HepG2 (cell line): ENCODE results near the gene SLC9A9. TPM values are rescaled to one million over a fixed set of nuclear protein-coding genes. Genes with fewer than 3 reads are reported as not detected.

Source experiments
- ATAC-seq: fragments of 200-7000 bp; cut with Tn5 transposase; 3 replicates; pipeline ENCODE4 v1.9.1; 2020; ENCODE audit warnings: mild to moderate bottlenecking, moderate library complexity
- BruUV-seq: library from RNA; stranded (reverse); fragments of 400-500 nt; replicated peaks from 2 replicates; lab custom pipeline; 2021; lab: Mats Ljungman, UMichigan
- CTCF ChIA-PET: fragments of 300-600 bp; formaldehyde crosslinking; extraction: SDS; loops from one replicate; lab custom pipeline; 2021; ENCODE audit warnings: low total read pairs, inconsistent platforms, low intra/inter-chr PET ratio; lab: Yijun Ruan, JAX
- POLR2A ChIA-PET: fragments of 350-600 bp; sonication (Branson Sonifier 250); formaldehyde crosslinking; loops from one replicate; lab custom pipeline; 2020; ENCODE audit warnings: antibody characterized with exemption, inconsistent platforms; lab: Yijun Ruan, JAX
- DNase-seq: peaks from one replicate; pipeline ENCODE4 v3.0.0-alpha.2; 2015; ENCODE audit warnings: low spot score
- FAIRE-seq: peaks from 3 replicates; lab custom pipeline; 2011; peaks lifted over from hg19 to GRCh38; lab: Jason Lieb, UNC
- H2AFZ ChIP-seq: one replicate; pipeline ENCODE4 v1.6.1; 2011; ENCODE audit warnings: low read length, inconsistent platforms
- H3K27ac ChIP-seq: fragments of 300-600 bp; 3 replicates; pipeline ENCODE4 v1.8.0; 2011; ENCODE audit warnings: mixed run types, mild to moderate bottlenecking, mixed read lengths, low read length, inconsistent platforms; ENCODE audit not compliant: insufficient read depth; ENCODE audit errors: extremely low read length
- H3K27me3 ChIP-seq, 2 experiments: fragments of 200-600 bp in 1 of 2; 2 replicates in 1 of 2; 3 replicates in 1 of 2; pipeline versions ENCODE4 v1.6.0 to v1.8.0; 2011; ENCODE audit warnings: low read length in 2 of 2, mild to moderate bottlenecking in 2 of 2, moderate library complexity in 2 of 2, inconsistent platforms in 1 of 2; ENCODE audit not compliant: insufficient read depth in 2 of 2, control insufficient read depth in 1 of 2
- H3K36me3 ChIP-seq, 2 experiments: fragments of 200-600 bp in 1 of 2; replicated peaks in 1 of 2; 2 replicates in 1 of 2; 3 replicates in 1 of 2; pipeline versions ENCODE4 v1.5.1 to v1.8.0; 2011; ENCODE audit warnings: low read length in 2 of 2, inconsistent platforms in 1 of 2; ENCODE audit not compliant: insufficient read depth in 2 of 2, control insufficient read depth in 1 of 2
- H3K4me1 ChIP-seq: 2 replicates; pipeline ENCODE4 v1.5.1; 2012; ENCODE audit warnings: low read length, inconsistent platforms; ENCODE audit not compliant: insufficient read depth
- H3K4me2 ChIP-seq: 2 replicates; pipeline ENCODE4 v1.6.0; 2011; ENCODE audit warnings: low read depth, low read length, inconsistent platforms
- H3K4me3 ChIP-seq, 3 experiments: fragments of 200-600 bp in 1 of 3; sonication (generic), shearing (Covaris generic) in 1 of 3; replicated peaks in 1 of 3; 2 replicates each; pipeline ENCODE4 v1.5.1; 2011 to 2016; ENCODE audit warnings: low read length in 3 of 3, inconsistent platforms in 2 of 3, low read depth in 2 of 3, mild to moderate bottlenecking in 2 of 3, control low read depth in 1 of 3, mixed read lengths in 1 of 3; ENCODE audit not compliant: insufficient read depth in 1 of 3
- H3K79me2 ChIP-seq: one replicate; pipeline ENCODE4 v1.6.1; 2011; ENCODE audit warnings: low read length, inconsistent platforms; ENCODE audit not compliant: insufficient read depth
- H3K9ac ChIP-seq: 2 replicates; pipeline ENCODE4 v1.6.0; 2011; ENCODE audit warnings: mild to moderate bottlenecking, low read depth, low read length, inconsistent platforms; ENCODE audit not compliant: insufficient read depth
- H3K9me3 ChIP-seq: 2 replicates; pipeline ENCODE4 v1.5.1; 2012; ENCODE audit warnings: mild to moderate bottlenecking, low read length
- H4K20me1 ChIP-seq: 2 replicates; pipeline ENCODE4 v1.6.0; 2011; ENCODE audit warnings: inconsistent platforms, mild to moderate bottlenecking, low read length, moderate library complexity; ENCODE audit not compliant: insufficient read depth
- NR1H2 ChIP-seq: sonication (generic); formaldehyde crosslinking; IDR thresholded peaks from 2 replicates; pipeline ENCODE4 v1.8.1; 2022; ENCODE audit warnings: low read depth, missing genetic modification reagents, borderline replicate concordance
- POGZ ChIP-seq: sonication (generic); formaldehyde crosslinking; IDR thresholded peaks from 2 replicates; pipeline ENCODE4 v1.4.0; 2020; ENCODE audit warnings: mild to moderate bottlenecking, missing genetic modification reagents
- TP53 ChIP-seq: sonication (generic); formaldehyde crosslinking; conservative IDR thresholded peaks from 2 replicates; pipeline ENCODE4 v1.4.0; 2020; ENCODE audit warnings: missing genetic modification reagents
- WGBS: methylation state at CpG from one replicate; pipeline ENCODE4 v1.1.6; 2017; ENCODE audit warnings: low lambda C conversion rate; 5-methylcytosine and 5-hydroxymethylcytosine counted together
- in situ Hi-C: cut with HindIII; loops from 2 replicates; pipeline ENCODE4 v1.10.0; 2017; ENCODE audit warnings: low pct_unique_long_range_greater_than_20kb; ENCODE audit not compliant: extremely low pct_ligation_motif_present
- intact Hi-C: fragments of 100-400 bp; cut with micrococcal nuclease; formaldehyde crosslinking; loops from one replicate; pipeline ENCODE4 v1.10.0; 2022; ENCODE audit not compliant: unreplicated experiment
- polyA plus RNA-seq, 8 experiments: library from polyadenylated mRNA; depleted of rRNA in 3 of 8; stranded (reverse) in 7 of 8; unstranded in 1 of 8; fragments of >200 nt; fragmentation: Illumina TruSeq in 4 of 8; extraction: Trizol in 4 of 8; gene quantifications; 2 replicates each; pipeline versions ENCODE4 v1.2.1 to v1.2.3, GENCODE V29; 2011 to 2016; ENCODE audit warnings: low read depth in 4 of 8, missing spikeins in 1 of 8, mixed read lengths in 1 of 8; ENCODE audit not compliant: insufficient read depth in 1 of 8
- total RNA-seq, 5 experiments: library from RNA; depleted of rRNA; stranded (reverse); fragments of >200 nt; fragmentation: Illumina TruSeq; extraction: Trizol; gene quantifications; 2 replicates each; pipeline ENCODE4 v1.2.3, GENCODE V29; 2016; ENCODE audit warnings: low read depth in 1 of 5
- TF ChIP-seq, protein P1 (sequence below): IDR thresholded peaks from 2 replicates; pipeline ENCODE4 v1.6.1; 2016; ENCODE audit warnings: mild to moderate bottlenecking, missing biosample characterization, missing genetic modification reagents
- TF ChIP-seq, protein P2 (sequence below): sonication (generic); formaldehyde crosslinking; IDR thresholded peaks from 2 replicates; pipeline ENCODE4 v1.5.0; 2020; ENCODE audit warnings: mild to moderate bottlenecking, missing genetic modification reagents

Gene SLC9A9
- total and polyA plus RNA-seq, 2 of the 13 experiments (the other 11 are each of a cell fraction or from before 2014, with no cell fraction given) = not detected

GRCh38 chr3:143595456-143596077 lies 252.7 kb downstream of the SLC9A9 start:
- FAIRE-seq = no peak
- Histone ChIP-seq H3K27ac (no peak overlapping the region), H4K20me1 (no peaks in the 10 kb centered on the region), H3K79me2 (no peaks in the 10 kb centered on the region)
- BruUV-seq = no TSS peak
- no peak for DNase-seq
- WGBS = 0% methylated on average over 3 of the region's 3 CpGs
- no peak for ATAC-seq
- in situ Hi-C loops = no loop called here
- TF ChIP-seq, protein P1, sequence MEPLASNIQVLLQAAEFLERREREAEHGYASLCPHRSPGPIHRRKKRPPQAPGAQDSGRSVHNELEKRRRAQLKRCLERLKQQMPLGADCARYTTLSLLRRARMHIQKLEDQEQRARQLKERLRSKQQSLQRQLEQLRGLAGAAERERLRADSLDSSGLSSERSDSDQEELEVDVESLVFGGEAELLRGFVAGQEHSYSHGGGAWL (CRISPR knock-in tag) = no peak
- TF ChIP-seq, protein P2, sequence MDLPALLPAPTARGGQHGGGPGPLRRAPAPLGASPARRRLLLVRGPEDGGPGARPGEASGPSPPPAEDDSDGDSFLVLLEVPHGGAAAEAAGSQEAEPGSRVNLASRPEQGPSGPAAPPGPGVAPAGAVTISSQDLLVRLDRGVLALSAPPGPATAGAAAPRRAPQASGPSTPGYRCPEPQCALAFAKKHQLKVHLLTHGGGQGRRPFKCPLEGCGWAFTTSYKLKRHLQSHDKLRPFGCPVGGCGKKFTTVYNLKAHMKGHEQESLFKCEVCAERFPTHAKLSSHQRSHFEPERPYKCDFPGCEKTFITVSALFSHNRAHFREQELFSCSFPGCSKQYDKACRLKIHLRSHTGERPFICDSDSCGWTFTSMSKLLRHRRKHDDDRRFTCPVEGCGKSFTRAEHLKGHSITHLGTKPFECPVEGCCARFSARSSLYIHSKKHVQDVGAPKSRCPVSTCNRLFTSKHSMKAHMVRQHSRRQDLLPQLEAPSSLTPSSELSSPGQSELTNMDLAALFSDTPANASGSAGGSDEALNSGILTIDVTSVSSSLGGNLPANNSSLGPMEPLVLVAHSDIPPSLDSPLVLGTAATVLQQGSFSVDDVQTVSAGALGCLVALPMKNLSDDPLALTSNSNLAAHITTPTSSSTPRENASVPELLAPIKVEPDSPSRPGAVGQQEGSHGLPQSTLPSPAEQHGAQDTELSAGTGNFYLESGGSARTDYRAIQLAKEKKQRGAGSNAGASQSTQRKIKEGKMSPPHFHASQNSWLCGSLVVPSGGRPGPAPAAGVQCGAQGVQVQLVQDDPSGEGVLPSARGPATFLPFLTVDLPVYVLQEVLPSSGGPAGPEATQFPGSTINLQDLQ = no peak
- TF ChIP-seq POGZ (CRISPR knock-in tag) (no peak), NR1H2 (no peak), TP53 (no peak)
- TF ChIP-seq, all 625 proteins: peak for 0
- intact Hi-C loops = no loop called here
- ChIA-PET CTCF (no interaction called here), POLR2A (no interaction called here)
- Histone ChIP-seq H3K4me3 (no peak overlapping the region), H3K27me3 (peaks cover 0 to 8% of the 10 kb centered on the region in 2 experiments; a peak in 1 of 5 replicates), H3K9ac (no peak overlapping the region), H3K9me3 (no peaks in the 10 kb centered on the region), H3K4me1 (no peaks in the 10 kb centered on the region), H2AFZ (no peak overlapping the region), H3K36me3 (no peaks in the 10 kb centered on the region), H3K4me2 (no peak overlapping the region)
